CD4-positive, alpha-beta T cell (primary cell): ENCODE measurements around the gene OBI1. TPM values are rescaled to one million over a fixed set of nuclear protein-coding genes. Genes with fewer than 3 reads are reported as not detected.

Experiments
- ATAC-seq: fragments of 200-7000 bp; cut with Tn5 transposase; one replicate; pipeline ENCODE4 v1.10.0; 2022; ENCODE audit warnings: mild to moderate bottlenecking; ENCODE audit not compliant: poor library complexity
- CTCF ChIA-PET: fragments of 350-600 bp; sonication (Branson Sonifier 250); formaldehyde crosslinking; loops from one replicate; lab custom pipeline; 2021; ENCODE audit warnings: antibody characterized with exemption, inconsistent platforms; lab: Charles Lee
- POLR2A ChIA-PET: fragments of 350-600 bp; sonication (Branson Sonifier 250); formaldehyde crosslinking; loops from one replicate; lab custom pipeline; 2021; ENCODE audit warnings: antibody characterized with exemption, inconsistent platforms; lab: Charles Lee
- DNase-seq, 14 experiments: peaks; one replicate each; pipeline ENCODE4 v3.0.0-alpha.2; 2013 to 2020; ENCODE audit warnings: mixed read lengths in 2 of 14
- H3K27ac ChIP-seq, 2 donors: one replicate each; pipeline versions ENCODE4 v1.5.1 to v1.7.0; 2013; ENCODE audit warnings: low read length in 2 of 2, low read depth in 1 of 2, mild to moderate bottlenecking in 1 of 2
- H3K27me3 ChIP-seq, 2 experiments: 1 replicate in 1 of 2; 2 replicates in 1 of 2; pipeline versions ENCODE4 v1.6.1 to v1.7.0; 2013; ENCODE audit warnings: low read length in 2 of 2, control low read depth in 1 of 2, mild to moderate bottlenecking in 1 of 2, moderate library complexity in 1 of 2; ENCODE audit not compliant: insufficient read depth in 2 of 2, control insufficient read depth in 1 of 2
- H3K36me3 ChIP-seq: one replicate; pipeline ENCODE4 v1.6.1; 2013; ENCODE audit warnings: low read length, control low read depth; ENCODE audit not compliant: insufficient read depth
- H3K4me1 ChIP-seq: one replicate; pipeline ENCODE4 v1.6.1; 2013; ENCODE audit warnings: low read length, control low read depth; ENCODE audit not compliant: insufficient read depth
- H3K4me3 ChIP-seq: one replicate; pipeline ENCODE4 v1.5.1; 2013; ENCODE audit warnings: mild to moderate bottlenecking, low read length, moderate library complexity
- H3K9me3 ChIP-seq, 2 experiments: 1 replicate in 1 of 2; 2 replicates in 1 of 2; pipeline versions ENCODE4 v1.6.1 to v1.7.0; 2013; ENCODE audit warnings: low read length in 2 of 2, mild to moderate bottlenecking in 2 of 2, control low read depth in 1 of 2, moderate library complexity in 1 of 2; ENCODE audit not compliant: control insufficient read depth in 1 of 2, insufficient read depth in 1 of 2
- H3K27ac Mint-ChIP-seq: one replicate; pipeline ENCODE4 v1.8.0; 2020; ENCODE audit warnings: mixed read lengths
- H3K27me3 Mint-ChIP-seq: one replicate; pipeline ENCODE4 v1.8.0; 2021; ENCODE audit warnings: mixed read lengths
- H3K36me3 Mint-ChIP-seq: one replicate; pipeline ENCODE4 v1.8.0; 2021; ENCODE audit warnings: low read depth, mixed read lengths
- H3K4me1 Mint-ChIP-seq: one replicate; pipeline ENCODE4 v1.8.0; 2021; ENCODE audit warnings: low read depth, mixed read lengths
- H3K4me3 Mint-ChIP-seq: one replicate; pipeline ENCODE4 v1.8.0; 2020; ENCODE audit warnings: mild to moderate bottlenecking, mixed read lengths
- H3K9me3 Mint-ChIP-seq: one replicate; pipeline ENCODE4 v1.8.0; 2020; ENCODE audit warnings: mixed read lengths
- intact Hi-C, 2 experiments: fragments of 100-400 bp; cut with DNase I in 1 of 2; cut with micrococcal nuclease in 1 of 2; formaldehyde crosslinking; loops; one replicate each; pipeline versions ENCODE4 v1.15.1 to v1.9.0; 2023 to 2025; cut with DNase I, micrococcal nuclease
- total RNA-seq, 174 experiments: library from RNA in 2 of 174; stranded (reverse) in 2 of 174; gene quantifications; one replicate each; pipeline ENCODE4 v1.2.3 and lab custom pipeline; 2021 to 2026
- TF ChIP-seq, protein P1 (sequence below): fragments of 200-600 bp; IDR thresholded peaks from one replicate; pipeline ENCODE4 v1.8.0; 2022; ENCODE audit warnings: antibody characterized with exemption, mild to moderate bottlenecking

The OBI1 gene
- total RNA-seq, 2 experiments from 2014 or later, result 2.6 TPM

DNA sequence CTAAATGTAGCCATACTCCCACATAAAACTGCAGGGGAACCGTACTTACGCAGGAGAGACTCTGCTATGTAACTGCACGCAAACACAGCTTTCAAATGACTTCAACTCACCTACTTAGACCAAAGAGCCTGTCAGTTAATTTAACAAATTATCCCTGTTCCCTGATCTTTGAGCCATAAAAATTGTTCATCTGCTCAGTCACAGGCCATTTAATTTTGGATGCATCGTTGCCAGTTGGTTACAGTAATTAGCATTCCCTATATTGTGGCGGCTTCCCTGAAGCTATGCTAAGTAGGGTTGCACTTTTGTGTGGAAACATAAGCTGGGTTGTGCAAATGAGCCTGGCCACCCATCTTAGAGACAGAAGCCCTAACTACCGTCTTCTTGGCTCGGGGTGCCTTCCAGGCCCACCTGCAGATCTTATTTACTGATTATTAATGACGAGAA, 21.2 kb upstream of the OBI1 start:
- no peaks in the 10 kb centered on the region for H3K4me1 ChIP-seq
- DNase-seq (no peak), ATAC-seq (no peak)
- Mint-ChIP-seq H3K27ac (no peak overlapping the region), H3K36me3 (no peaks in the 10 kb centered on the region), H3K9me3 (no peaks in the 10 kb centered on the region), H3K4me1 (no peaks in the 10 kb centered on the region), H3K4me3 (no peak overlapping the region), H3K27me3 (peaks cover 21% of the 10 kb centered on the region)
- H3K4me3 ChIP-seq, result no peak overlapping the region
- intact Hi-C loops, result no loop called here
- POLR2A ChIA-PET, result no interaction called here
- H3K36me3 ChIP-seq, result no peaks in the 10 kb centered on the region
- H3K27ac ChIP-seq, result no peak overlapping the region
- TF ChIP-seq, protein P1, sequence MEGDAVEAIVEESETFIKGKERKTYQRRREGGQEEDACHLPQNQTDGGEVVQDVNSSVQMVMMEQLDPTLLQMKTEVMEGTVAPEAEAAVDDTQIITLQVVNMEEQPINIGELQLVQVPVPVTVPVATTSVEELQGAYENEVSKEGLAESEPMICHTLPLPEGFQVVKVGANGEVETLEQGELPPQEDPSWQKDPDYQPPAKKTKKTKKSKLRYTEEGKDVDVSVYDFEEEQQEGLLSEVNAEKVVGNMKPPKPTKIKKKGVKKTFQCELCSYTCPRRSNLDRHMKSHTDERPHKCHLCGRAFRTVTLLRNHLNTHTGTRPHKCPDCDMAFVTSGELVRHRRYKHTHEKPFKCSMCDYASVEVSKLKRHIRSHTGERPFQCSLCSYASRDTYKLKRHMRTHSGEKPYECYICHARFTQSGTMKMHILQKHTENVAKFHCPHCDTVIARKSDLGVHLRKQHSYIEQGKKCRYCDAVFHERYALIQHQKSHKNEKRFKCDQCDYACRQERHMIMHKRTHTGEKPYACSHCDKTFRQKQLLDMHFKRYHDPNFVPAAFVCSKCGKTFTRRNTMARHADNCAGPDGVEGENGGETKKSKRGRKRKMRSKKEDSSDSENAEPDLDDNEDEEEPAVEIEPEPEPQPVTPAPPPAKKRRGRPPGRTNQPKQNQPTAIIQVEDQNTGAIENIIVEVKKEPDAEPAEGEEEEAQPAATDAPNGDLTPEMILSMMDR, result no peak
- peaks cover 0 to 15% of the 10 kb centered on the region in 2 experiments for H3K27me3 ChIP-seq
- no peaks in the 10 kb centered on the region for H3K9me3 ChIP-seq
- CTCF ChIA-PET, result interaction anchor here (1.2 kb wide), 1 partner anchor 107 kb away, joined by 3 read pairs; no protein-coding TSS in a partner anchor

DNA sequence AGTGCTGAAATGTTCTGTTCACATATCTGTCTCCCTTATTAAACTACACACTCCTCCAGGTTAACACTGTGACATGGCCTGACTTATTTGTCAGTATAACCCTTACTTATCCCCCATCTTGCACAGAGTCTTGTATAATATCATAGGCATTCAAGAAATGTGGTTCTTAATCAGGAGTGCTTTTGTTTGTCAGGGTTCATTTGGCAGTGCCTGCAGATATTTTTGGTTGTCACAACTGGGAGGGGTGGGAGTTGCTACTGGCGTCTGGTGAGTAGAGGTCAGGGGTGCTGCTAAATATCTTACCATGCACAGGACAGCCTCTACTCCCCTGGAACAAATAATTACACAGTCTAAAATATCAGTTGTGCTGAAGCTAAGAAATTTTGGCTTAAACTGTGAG, 20.4 kb upstream of the OBI1 start:
- CTCF ChIA-PET, result no interaction called here
- H3K36me3 ChIP-seq, result no peaks in the 10 kb centered on the region
- H3K4me1 Mint-ChIP-seq, result no peaks in the 10 kb centered on the region
- no peaks in the 10 kb centered on the region for H3K36me3 Mint-ChIP-seq
- peaks cover 0 to 15% of the 10 kb centered on the region in 2 experiments for H3K27me3 ChIP-seq
- H3K27ac ChIP-seq, result no peak overlapping the region
- no peak overlapping the region for H3K4me3 Mint-ChIP-seq
- POLR2A ChIA-PET, result no interaction called here
- intact Hi-C loops, result no loop called here
- H3K9me3 ChIP-seq, result no peaks in the 10 kb centered on the region
- no peak overlapping the region for H3K27ac Mint-ChIP-seq
- DNase-seq, result no peak
- no peak overlapping the region for H3K4me3 ChIP-seq
- no peaks in the 10 kb centered on the region for H3K9me3 Mint-ChIP-seq
- peaks cover 14% of the 10 kb centered on the region for H3K27me3 Mint-ChIP-seq
- ATAC-seq, result no peak
- H3K4me1 ChIP-seq, result no peaks in the 10 kb centered on the region
- TF ChIP-seq, protein P1, result no peak

DNA sequence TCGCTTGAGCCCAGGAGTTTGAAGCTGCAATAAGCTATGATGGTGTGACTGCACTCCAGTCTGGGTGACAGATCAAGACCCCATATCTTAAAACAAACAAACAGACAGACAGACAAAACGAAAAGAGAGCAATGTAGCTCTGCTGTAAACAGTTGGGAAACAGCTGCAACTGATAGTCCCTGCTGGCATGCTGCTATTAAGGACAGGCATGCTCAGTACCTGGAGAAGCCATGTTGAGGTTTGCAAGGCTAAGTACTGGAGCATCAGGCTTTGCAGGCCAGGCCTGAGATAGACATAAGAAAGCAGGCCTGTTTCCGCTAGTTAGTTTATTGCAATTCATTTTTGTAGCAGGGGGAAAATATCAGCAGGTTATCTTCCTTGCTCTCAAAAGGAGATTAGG, 16.2 kb upstream of the OBI1 start:
- Mint-ChIP-seq H3K4me1 (no peaks in the 10 kb centered on the region), H3K27ac (no peak overlapping the region), H3K9me3 (no peaks in the 10 kb centered on the region), H3K36me3 (no peaks in the 10 kb centered on the region), H3K4me3 (no peak overlapping the region), H3K27me3 (peaks cover 8% of the 10 kb centered on the region)
- Histone ChIP-seq H3K9me3 (no peaks in the 10 kb centered on the region), H3K36me3 (no peaks in the 10 kb centered on the region), H3K27ac (no peak overlapping the region), H3K4me3 (no peak overlapping the region), H3K27me3 (no peaks in the 10 kb centered on the region), H3K4me1 (no peaks in the 10 kb centered on the region)
- ChIA-PET CTCF (no interaction called here), POLR2A (no interaction called here)
- no peak for ATAC-seq
- TF ChIP-seq, protein P1, result no peak
- intact Hi-C loops, result no loop called here
- no peak for DNase-seq
